GM12878 (cell line): ENCODE data around the gene ZBTB16.

Source experiments
- ESRRA ChIP-seq: IDR thresholded peaks from 2 replicates; pipeline ENCODE4 v1.6.1; 2012; ENCODE audit warnings: mild to moderate bottlenecking, low read length, improper control_type of control experiment
- FOXM1 ChIP-seq: IDR thresholded peaks from 2 replicates; pipeline ENCODE4 v1.6.1; 2012; ENCODE audit warnings: low read depth, mild to moderate bottlenecking, inconsistent platforms, low read length, moderate library complexity
- JUND ChIP-seq: IDR thresholded peaks from 2 replicates; pipeline ENCODE4 v1.6.1; 2012; ENCODE audit warnings: low read depth, mild to moderate bottlenecking, low read length, improper control_type of control experiment, moderate library complexity
- PKNOX1 ChIP-seq: fragments of 450-650 bp; IDR thresholded peaks from 2 replicates; pipeline ENCODE4 v1.6.1; 2016; ENCODE audit warnings: mild to moderate bottlenecking
- POLR2A ChIP-seq: IDR thresholded peaks from 2 replicates; pipeline ENCODE4 v1.6.1; 2011; ENCODE audit warnings: low read depth, mild to moderate bottlenecking, low read length
- RAD21 ChIP-seq: IDR thresholded peaks from 2 replicates; pipeline ENCODE4 v1.6.1; 2011; ENCODE audit warnings: mild to moderate bottlenecking, low read depth, low read length, moderate library complexity; ENCODE audit not compliant: insufficient read depth
- SIN3A ChIP-seq: IDR thresholded peaks from 2 replicates; pipeline ENCODE4 v1.6.1; 2012; ENCODE audit warnings: low read depth, low read length, improper control_type of control experiment
- SMAD1 ChIP-seq: fragments of 450-650 bp; IDR thresholded peaks from 2 replicates; pipeline ENCODE4 v1.6.1; 2018; ENCODE audit warnings: mild to moderate bottlenecking, low read depth; ENCODE audit not compliant: partially characterized antibody
- SMARCA5 ChIP-seq: fragments of 450-650 bp; IDR thresholded peaks from 2 replicates; pipeline ENCODE4 v1.6.1; 2017; ENCODE audit warnings: mild to moderate bottlenecking
- TAF1 ChIP-seq: IDR thresholded peaks from 2 replicates; pipeline ENCODE4 v1.6.1; 2011; ENCODE audit warnings: mild to moderate bottlenecking, low read depth, low read length, borderline replicate concordance
- TARDBP ChIP-seq: IDR thresholded peaks from 2 replicates; pipeline ENCODE4 v1.6.1; 2016; ENCODE audit warnings: borderline replicate concordance
- TCF12 ChIP-seq: IDR thresholded peaks from 2 replicates; pipeline ENCODE4 v1.6.1; 2011; ENCODE audit warnings: low read depth, mild to moderate bottlenecking, low read length
- YY1 ChIP-seq: IDR thresholded peaks from 2 replicates; pipeline ENCODE4 v1.6.1; 2011; ENCODE audit warnings: low read depth, mild to moderate bottlenecking, low read length
- TF ChIP-seq, protein P1 (sequence below), 3 experiments: IDR thresholded peaks in 2 of 3; conservative IDR thresholded peaks in 1 of 3; 2 replicates each; pipeline ENCODE4 v1.5.1; 2011; ENCODE audit warnings: low read depth in 3 of 3, low read length in 3 of 3, mild to moderate bottlenecking in 3 of 3, control low read depth in 2 of 3, moderate library complexity in 2 of 3, inconsistent platforms in 1 of 3, mixed read lengths in 1 of 3; ENCODE audit not compliant: control insufficient read depth in 2 of 3, insufficient read depth in 1 of 3; ENCODE audit errors: extremely low read depth in 1 of 3

DNA sequence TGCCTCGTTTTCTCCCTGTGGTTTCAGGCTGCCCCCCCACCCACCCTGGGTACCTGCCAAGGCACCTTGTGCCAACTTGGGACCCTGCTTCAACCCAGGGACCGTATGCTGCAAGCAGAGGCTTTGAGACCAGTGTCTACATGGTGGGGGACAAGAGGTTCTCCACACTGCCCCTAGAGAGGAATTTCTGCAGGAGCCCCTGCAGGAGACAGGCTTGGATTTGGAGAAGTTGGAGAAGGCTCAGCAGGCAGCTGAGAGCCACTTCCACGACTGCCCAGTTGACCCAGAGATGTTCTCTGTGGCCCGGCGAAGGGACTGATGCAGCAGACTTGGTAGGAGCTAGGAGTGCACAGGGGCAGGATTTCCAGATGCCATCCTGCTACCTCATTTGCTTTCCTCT lies 216.6 kb downstream of the ZBTB16 start:
- TF ChIP-seq POLR2A: no peak
- no peak for TF ChIP-seq YY1
- no peak for TF ChIP-seq SMARCA5
- no peak for TF ChIP-seq FOXM1
- TF ChIP-seq SMAD1: no peak
- TF ChIP-seq ESRRA: no peak
- TF ChIP-seq TCF12: no peak
- no peak for TF ChIP-seq SIN3A
- TF ChIP-seq, protein P1, sequence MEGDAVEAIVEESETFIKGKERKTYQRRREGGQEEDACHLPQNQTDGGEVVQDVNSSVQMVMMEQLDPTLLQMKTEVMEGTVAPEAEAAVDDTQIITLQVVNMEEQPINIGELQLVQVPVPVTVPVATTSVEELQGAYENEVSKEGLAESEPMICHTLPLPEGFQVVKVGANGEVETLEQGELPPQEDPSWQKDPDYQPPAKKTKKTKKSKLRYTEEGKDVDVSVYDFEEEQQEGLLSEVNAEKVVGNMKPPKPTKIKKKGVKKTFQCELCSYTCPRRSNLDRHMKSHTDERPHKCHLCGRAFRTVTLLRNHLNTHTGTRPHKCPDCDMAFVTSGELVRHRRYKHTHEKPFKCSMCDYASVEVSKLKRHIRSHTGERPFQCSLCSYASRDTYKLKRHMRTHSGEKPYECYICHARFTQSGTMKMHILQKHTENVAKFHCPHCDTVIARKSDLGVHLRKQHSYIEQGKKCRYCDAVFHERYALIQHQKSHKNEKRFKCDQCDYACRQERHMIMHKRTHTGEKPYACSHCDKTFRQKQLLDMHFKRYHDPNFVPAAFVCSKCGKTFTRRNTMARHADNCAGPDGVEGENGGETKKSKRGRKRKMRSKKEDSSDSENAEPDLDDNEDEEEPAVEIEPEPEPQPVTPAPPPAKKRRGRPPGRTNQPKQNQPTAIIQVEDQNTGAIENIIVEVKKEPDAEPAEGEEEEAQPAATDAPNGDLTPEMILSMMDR (IDR thresholded peaks at IDR 0.05 in 2 of 3, conservative IDR thresholded peaks at IDR 0.05 in 1 of 3; ENCODE audit: control insufficient read depth in 2 of 3, extremely low read depth in 1 of 3, insufficient read depth in 1 of 3, low read depth in 3 of 3, low read length in 3 of 3): no peak
- TF ChIP-seq RAD21: no peak
- TF ChIP-seq TAF1: no peak
- TF ChIP-seq PKNOX1: no peak
- TF ChIP-seq JUND: no peak
- TF ChIP-seq TARDBP: no peak
